Central memory CD8-positive, alpha-beta T cell (primary cell): Measurements from ENCODE around the gene KRTAP5-8.
"Not testable (repeated sequence)": the region's sequence is repeated elsewhere in the genome, so short reads cannot be mapped to it uniquely, and the experiment has no call there.

Source experiments
- ATAC-seq: fragments of 150-1000 bp; cut with Tn5 transposase; replicated peaks from 2 replicates; pipeline ENCODE4 v1.10.0; 2022; ENCODE audit warnings: mild to moderate bottlenecking, moderate FRiP score, moderate number of reproducible peaks; ENCODE audit not compliant: poor library complexity, severe bottlenecking; ENCODE audit errors: extremely low read depth
- DNase-seq, 2 donors: peaks; one replicate each; pipeline ENCODE4 v3.0.0; 2021; ENCODE audit warnings: low spot score in 2 of 2
- H3K27ac Mint-ChIP-seq: one replicate; pipeline ENCODE4 v1.8.0; 2022; ENCODE audit warnings: low read depth, mild to moderate bottlenecking, moderate library complexity, mixed read lengths
- H3K27me3 Mint-ChIP-seq: one replicate; pipeline ENCODE4 v1.8.0; 2022; ENCODE audit warnings: mixed read lengths
- H3K36me3 Mint-ChIP-seq: one replicate; pipeline ENCODE4 v1.8.0; 2022; ENCODE audit warnings: mild to moderate bottlenecking, moderate library complexity, mixed read lengths; ENCODE audit not compliant: insufficient read depth
- H3K4me1 Mint-ChIP-seq: one replicate; pipeline ENCODE4 v1.8.0; 2022; ENCODE audit warnings: mixed read lengths
- H3K4me3 Mint-ChIP-seq: one replicate; pipeline ENCODE4 v1.8.0; 2022; ENCODE audit warnings: mild to moderate bottlenecking, moderate library complexity, mixed read lengths
- H3K9me3 Mint-ChIP-seq: one replicate; pipeline ENCODE4 v1.8.0; 2022; ENCODE audit warnings: mixed read lengths

The KRTAP5-8 gene

DNA sequence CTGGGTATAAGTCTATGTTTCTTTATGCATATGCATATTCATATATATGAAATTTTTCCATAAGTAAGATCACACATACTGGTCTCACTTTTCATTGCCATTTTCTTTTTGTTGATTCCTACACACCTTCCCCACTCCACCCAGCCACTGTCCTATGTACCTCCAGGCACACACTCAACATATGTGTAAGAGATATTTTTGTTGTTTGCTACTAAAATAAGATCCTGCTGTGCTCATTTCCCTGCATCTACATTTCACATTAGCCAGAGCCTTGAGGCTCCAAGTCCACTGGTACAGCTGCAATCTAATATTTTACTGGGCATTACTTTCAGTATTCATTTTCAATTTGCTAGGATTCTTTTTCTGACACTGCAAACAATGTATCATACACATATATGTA, 19.4 kb downstream of the KRTAP5-8 start:
- no peaks in the 10 kb centered on the region for H3K9me3 Mint-ChIP-seq
- ATAC-seq (no peak), DNase-seq (no peak)
- peaks cover 23% of the 10 kb centered on the region for H3K27me3 Mint-ChIP-seq
- no peak overlapping the region for H3K27ac Mint-ChIP-seq
- no peak overlapping the region for H3K4me3 Mint-ChIP-seq
- no peaks in the 10 kb centered on the region for H3K4me1 Mint-ChIP-seq
- H3K36me3 Mint-ChIP-seq: peaks cover 1% of the 10 kb centered on the region

DNA sequence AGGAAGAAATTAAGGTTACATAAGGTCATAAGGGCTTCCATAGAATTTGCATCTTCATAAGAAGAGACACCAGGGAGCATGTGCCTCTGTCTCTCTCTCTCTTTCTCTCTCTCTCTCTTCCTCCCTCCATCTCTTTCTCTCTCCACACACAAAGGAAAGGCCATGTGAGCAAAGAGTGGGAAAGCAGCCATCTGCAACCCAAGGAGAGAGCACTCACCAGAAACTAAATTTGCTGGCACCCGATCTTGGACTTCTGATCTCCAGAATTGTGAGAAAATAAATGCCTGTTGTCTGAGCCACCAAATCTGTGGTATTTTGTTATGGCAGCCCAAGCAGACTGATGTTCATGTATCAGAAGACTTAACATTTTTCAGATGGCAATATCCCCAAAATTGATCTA, 21.2 kb downstream of the KRTAP5-8 start:
- DNase-seq (no peak), ATAC-seq (no peak)
- no peaks in the 10 kb centered on the region for H3K4me1 Mint-ChIP-seq
- H3K9me3 Mint-ChIP-seq: no peaks in the 10 kb centered on the region
- no peak overlapping the region for H3K4me3 Mint-ChIP-seq
- H3K27ac Mint-ChIP-seq: no peak overlapping the region
- H3K27me3 Mint-ChIP-seq: peaks cover 41% of the 10 kb centered on the region
- peaks cover 1% of the 10 kb centered on the region for H3K36me3 Mint-ChIP-seq

DNA sequence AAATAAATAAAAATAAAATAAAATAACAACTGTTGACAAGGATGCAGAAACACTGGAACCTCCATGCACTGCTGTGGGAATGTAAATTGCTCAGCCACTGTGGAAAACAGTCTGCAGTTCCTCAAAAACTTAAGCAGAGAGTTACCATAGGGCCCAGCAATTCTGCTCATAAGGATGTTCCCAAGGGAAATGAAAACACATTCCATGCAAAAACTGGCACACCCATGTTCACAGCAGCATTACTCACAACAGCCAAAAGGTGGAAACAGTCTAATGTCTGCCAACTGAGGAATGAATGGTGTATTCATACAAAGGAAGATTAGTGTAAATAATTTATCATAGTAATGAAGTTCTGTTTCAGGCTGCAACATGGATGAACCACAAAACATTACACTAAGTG, 24.3 kb downstream of the KRTAP5-8 start:
- H3K27me3 Mint-ChIP-seq: peaks cover 61% of the 10 kb centered on the region
- H3K36me3 Mint-ChIP-seq: no peaks in the 10 kb centered on the region
- no peak overlapping the region for H3K4me3 Mint-ChIP-seq
- ATAC-seq: no peak
- H3K9me3 Mint-ChIP-seq: no peaks in the 10 kb centered on the region
- no peak overlapping the region for H3K27ac Mint-ChIP-seq
- DNase-seq: no peak
- H3K4me1 Mint-ChIP-seq: no peaks in the 10 kb centered on the region

DNA sequence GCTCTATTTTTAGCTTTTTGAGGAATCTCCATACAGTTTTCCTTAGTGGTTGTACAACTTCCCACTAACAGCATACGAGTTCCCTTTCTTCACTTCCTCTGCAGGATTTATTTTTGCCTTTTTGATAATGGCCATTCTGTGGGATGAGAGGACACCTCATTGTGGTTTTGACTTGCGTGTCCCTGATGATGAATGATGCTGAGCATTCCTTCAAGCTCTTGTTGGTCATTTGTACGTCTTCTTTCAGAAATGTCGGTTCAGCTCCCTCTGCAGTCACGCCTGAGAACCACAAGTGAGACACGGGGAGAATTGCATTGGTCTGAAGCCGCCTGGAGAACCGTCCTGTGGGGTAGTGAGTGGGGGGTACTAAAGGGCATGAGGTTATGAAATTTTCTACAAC, 25.6 kb downstream of the KRTAP5-8 start:
- Mint-ChIP-seq H3K4me3 (no peak overlapping the region), H3K27me3 (peaks cover 64% of the 10 kb centered on the region), H3K4me1 (no peaks in the 10 kb centered on the region), H3K27ac (no peak overlapping the region), H3K9me3 (no peaks in the 10 kb centered on the region), H3K36me3 (no peaks in the 10 kb centered on the region)
- DNase-seq (no peak), ATAC-seq (no peak)

DNA sequence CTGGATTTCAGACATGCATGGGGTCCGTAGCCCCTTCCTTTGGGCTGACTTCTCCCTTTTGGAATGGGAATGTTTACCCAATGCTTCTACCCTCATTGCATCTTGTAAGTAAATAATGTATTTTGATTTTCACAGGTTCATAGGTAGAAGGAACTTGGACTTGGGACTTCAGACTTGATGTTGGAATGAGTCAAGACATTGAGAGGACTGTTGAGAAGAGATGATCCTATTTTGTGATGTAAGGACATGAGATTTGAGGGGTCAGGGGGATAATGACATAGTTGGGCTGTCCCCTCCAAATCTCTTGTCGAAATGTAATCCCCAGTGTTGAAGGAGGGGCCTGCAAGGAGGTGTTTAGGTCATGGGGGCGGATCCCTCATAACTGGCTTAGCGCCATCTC, 26.6 kb downstream of the KRTAP5-8 start:
- no peak for ATAC-seq
- no peak overlapping the region for H3K27ac Mint-ChIP-seq
- DNase-seq: no peak
- peaks cover 64% of the 10 kb centered on the region for H3K27me3 Mint-ChIP-seq
- no peaks in the 10 kb centered on the region for H3K9me3 Mint-ChIP-seq
- H3K36me3 Mint-ChIP-seq: no peaks in the 10 kb centered on the region
- H3K4me1 Mint-ChIP-seq: no peaks in the 10 kb centered on the region
- H3K4me3 Mint-ChIP-seq: no peak overlapping the region

DNA sequence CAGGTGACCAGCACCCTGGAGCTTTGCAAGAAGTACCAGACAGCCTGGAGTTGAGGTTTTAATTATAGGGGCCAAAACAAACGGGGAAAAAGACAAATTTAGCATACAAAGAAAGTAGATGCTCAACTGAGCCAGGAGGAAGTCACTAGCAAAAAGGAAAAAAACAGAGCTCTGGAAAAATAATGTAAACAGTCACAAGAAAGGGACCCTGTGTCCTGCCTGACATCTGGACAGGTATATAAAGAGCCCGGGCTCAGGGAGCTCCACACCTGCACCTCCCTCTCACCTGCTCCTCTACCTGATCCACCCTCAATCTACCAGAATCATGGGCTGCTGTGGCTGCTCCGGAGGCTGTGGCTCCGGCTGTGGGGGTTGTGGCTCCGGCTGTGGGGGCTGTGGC, 27.4 kb downstream of the KRTAP5-8 start, which contains the start of gene KRTAP5-10:
TSS of gene KRTAP5-10 (plus strand) at position 301 of the 400 bp plus-strand sequence. CDS start at position 326, 25 bp downstream.
- DNase-seq: no peak
- Mint-ChIP-seq H3K27ac (no peak within 1 kb of the TSS), H3K27me3 (peaks cover 66% of the 10 kb centered on the region), H3K9me3 (no peaks in the 10 kb centered on the region), H3K4me3 (no peak within 1 kb of the TSS), H3K4me1 (no peaks in the 10 kb centered on the region), H3K36me3 (no peaks in the 10 kb centered on the region)
- ATAC-seq: no peak

DNA sequence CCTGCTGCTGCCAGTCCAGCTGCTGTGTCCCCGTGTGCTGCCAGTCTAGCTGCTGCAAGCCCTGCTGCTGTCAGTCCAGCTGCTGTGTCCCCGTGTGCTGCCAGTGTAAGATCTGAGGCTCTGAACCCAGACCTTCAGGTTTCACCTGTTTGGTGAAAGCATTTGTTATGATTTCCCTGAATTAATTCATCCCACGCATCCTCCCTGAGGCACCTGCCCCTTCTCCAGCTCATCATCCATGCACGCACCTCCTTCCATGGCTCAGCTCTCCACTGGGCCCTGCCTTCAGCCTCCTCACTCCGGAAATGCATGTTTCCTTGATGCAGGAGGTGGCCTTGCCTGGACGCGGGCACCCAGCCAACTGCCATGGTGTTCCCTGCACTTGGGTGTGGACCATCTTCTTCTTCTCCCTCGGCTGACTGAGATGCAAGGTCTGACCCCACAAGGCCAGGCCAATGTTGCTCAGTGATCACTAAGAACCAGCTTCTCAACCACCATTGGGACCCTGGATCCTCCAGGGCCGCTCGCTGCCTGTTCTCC, 28.3 kb downstream of the KRTAP5-8 start:
- H3K9me3 Mint-ChIP-seq: no peaks in the 10 kb centered on the region
- ATAC-seq (no peak), DNase-seq (no peak)
- H3K4me1 Mint-ChIP-seq: no peaks in the 10 kb centered on the region
- H3K36me3 Mint-ChIP-seq: no peaks in the 10 kb centered on the region
- H3K4me3 Mint-ChIP-seq: no peak overlapping the region
- no peak overlapping the region for H3K27ac Mint-ChIP-seq
- peaks cover 70% of the 10 kb centered on the region for H3K27me3 Mint-ChIP-seq

DNA sequence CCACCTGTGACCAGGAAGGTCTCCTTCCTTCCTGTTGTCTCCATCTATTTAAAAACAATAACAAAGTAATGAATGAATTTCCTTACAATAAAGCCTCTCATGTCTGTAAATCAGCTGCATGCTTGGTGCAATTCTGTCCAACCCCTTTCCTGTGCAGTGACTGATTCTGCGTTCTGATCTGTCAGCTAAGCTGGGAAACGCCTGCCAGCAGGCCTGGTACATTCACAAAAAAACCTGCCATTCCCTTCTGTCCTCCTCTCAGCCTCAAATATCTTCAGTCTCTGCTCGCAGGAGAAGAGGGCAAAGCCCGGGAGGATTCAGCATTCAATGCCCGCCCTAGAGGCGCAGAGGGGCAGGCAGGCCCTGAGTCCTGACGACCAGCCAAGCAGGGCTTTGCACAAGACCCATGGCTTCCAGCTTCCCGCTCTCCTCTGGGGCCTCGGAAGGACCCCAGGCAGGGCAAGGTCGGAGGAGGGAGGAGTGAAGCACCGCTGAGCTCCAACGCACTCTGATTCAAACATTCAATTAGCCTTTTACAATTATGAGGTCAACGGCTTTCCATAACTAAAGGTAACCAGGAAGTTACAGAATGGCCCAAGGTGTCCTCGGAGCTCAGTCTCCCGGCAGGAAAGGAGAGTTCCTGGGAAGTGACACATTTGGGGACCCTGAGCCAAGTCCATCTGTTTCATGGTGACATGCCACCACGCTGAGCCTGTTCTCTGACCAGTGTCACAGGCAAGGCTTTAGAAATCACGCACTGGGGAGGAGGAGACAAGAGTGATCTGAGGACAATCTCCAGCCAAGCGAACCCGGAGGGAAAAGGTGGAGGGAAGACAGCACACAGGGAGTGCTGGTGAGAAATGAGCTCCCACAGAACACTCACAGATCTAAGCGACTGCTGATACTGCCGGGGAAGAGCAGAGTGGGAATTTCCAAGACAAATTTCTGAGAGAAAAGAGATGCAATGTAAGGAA, 29.1 kb downstream of the KRTAP5-8 start:
- H3K27ac Mint-ChIP-seq, H3K9me3 Mint-ChIP-seq, ATAC-seq, DNase-seq, H3K4me3 Mint-ChIP-seq, H3K4me1 Mint-ChIP-seq, H3K36me3 Mint-ChIP-seq: not testable (repeated sequence)
- peaks cover 63% of the 10 kb centered on the region for H3K27me3 Mint-ChIP-seq

DNA sequence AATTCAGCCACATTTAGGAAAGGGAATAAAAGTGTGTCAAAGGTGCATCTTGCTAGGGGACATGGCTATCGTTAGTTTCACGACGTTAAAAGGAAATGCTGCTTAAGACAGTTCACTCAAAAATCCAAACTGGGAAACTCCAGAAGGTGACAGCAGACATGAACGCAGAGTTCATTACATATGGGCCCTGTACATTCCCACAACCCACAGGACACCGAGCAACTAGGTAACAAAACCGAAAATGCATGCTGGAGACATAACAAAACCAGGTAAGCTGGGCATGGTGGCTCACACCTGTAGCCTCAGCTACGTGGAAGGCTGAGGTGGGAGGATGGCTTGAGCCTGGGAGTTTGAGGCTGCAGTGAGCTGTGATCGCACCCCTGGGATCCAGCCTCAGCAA, 29.8 kb downstream of the KRTAP5-8 start:
- not testable (repeated sequence) for H3K4me1 Mint-ChIP-seq, H3K9me3 Mint-ChIP-seq, ATAC-seq, H3K4me3 Mint-ChIP-seq, H3K36me3 Mint-ChIP-seq, H3K27ac Mint-ChIP-seq, DNase-seq
- peaks cover 56% of the 10 kb centered on the region for H3K27me3 Mint-ChIP-seq

DNA sequence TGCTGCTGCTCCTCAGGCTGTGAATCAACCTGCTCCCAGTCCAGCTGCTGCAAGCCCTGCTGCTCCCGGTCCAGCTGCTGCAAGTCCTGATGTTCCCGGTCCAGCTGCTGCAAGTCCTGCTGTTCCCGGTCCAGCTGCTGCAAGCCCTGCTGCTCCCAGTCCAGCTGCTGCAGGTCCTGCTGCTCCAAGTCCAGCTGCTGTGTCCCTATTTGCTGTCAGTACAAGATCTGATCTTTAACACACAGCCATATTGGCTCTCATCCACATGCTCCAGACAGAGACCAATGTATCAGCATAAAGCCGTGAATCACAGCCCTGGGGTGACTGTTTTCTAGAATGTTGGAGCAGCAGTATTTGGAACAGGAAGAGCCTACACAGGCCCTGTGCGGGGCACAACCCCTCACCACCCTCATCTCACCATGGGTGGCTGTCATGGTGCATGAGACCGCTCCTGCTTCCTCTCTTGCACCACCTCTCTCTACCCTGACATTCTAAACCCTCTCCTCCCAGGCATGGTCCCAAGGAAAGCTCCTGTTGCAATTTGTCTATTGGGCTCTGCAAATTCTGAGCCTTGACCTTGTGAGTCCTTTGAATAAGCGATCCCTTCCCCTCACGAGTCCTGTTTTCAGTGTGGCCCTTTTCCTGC, 31.0 kb downstream of the KRTAP5-8 start:
- ATAC-seq (no peak), DNase-seq (no peak)
- Mint-ChIP-seq H3K27me3 (peaks cover 44% of the 10 kb centered on the region), H3K36me3 (no peaks in the 10 kb centered on the region), H3K4me1 (no peaks in the 10 kb centered on the region), H3K9me3 (no peaks in the 10 kb centered on the region), H3K27ac (no peak overlapping the region), H3K4me3 (no peak overlapping the region)

DNA sequence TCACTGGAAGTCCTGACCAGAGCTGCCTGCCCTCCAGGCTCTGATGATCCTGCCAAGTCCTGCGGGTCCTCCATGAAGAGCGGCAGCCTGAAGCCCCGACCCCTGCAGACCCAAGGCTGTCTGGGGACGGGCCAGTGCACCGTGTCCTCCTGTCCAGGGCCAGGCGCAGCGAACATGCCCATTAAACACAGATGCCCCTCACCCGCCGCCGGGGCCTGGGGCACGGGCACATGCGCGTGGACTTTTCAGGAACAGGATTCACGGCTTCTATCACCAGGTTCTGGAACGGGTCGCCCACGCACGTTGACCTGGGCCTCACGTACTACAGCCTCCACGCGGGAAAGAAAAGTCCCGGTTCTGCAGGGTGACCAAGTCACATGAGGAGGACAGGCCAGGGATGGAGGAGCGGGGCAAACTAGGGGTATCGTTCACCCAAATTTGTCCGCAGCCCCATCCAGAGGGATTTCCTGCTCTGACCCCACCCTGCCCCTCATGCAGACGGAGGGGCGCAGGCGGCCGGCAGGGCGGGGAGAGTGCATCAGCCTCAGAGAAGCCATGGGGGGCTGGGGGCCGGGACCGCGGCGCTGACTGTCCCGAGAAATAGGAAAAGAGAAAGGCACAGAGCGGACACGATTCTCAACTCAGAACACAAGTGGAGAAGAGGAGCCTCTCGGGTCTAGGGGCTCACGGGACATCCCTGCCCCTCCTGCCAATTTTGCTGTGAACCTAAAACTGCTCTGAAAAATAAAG, 33.5 kb downstream of the KRTAP5-8 start:
- not testable (repeated sequence) for ATAC-seq, H3K4me3 Mint-ChIP-seq, H3K27ac Mint-ChIP-seq, H3K36me3 Mint-ChIP-seq, H3K9me3 Mint-ChIP-seq, DNase-seq, H3K4me1 Mint-ChIP-seq
- peaks cover 24% of the 10 kb centered on the region for H3K27me3 Mint-ChIP-seq

DNA sequence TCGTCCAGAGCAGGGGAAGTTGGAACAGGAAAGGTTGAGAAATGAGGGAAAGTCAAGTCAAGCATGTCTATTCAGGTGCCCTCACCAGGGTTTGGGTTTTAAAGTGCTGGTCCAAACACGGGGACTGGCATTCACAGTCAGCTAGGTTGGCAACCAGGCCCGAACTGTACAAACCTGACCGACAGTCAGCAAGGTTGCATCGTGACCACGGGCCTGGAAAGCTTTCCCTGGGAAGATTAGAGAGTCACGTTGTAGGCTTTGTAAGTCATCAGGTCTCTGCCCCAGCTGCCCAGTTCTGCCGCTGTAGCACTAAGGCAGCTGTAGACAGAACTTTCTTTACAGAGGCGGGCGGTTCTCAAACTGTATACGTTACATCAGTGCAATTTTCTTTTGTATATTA, 35.0 kb downstream of the KRTAP5-8 start:
- H3K27ac Mint-ChIP-seq: no peak overlapping the region
- H3K4me1 Mint-ChIP-seq: no peaks in the 10 kb centered on the region
- ATAC-seq (no peak), DNase-seq (no peak)
- H3K27me3 Mint-ChIP-seq: peaks cover 12% of the 10 kb centered on the region
- H3K4me3 Mint-ChIP-seq: no peak overlapping the region
- H3K36me3 Mint-ChIP-seq: no peaks in the 10 kb centered on the region
- H3K9me3 Mint-ChIP-seq: no peaks in the 10 kb centered on the region
